Dedifferentiated amniotic fluid mesenchymal stem cell (primary cell): ENCODE data around the gene CSGALNACT2.

Experiments
- DNase-seq: peaks from one replicate; pipeline ENCODE4 v3.0.0-alpha.2; 2016; ENCODE audit errors: extremely low spot score

The CSGALNACT2 gene

GRCh38 chr10:43112608-43112961 lies 25.7 kb upstream of the CSGALNACT2 start:
- DNase-seq, result no peak

- DNase-seq, result no peak
Measured at GRCh38 chr10:43113201-43114087, 24.8 kb upstream of the CSGALNACT2 start.

- no peak for DNase-seq
Measured at GRCh38 chr10:43114088-43114742, 24.0 kb upstream of the CSGALNACT2 start.

GRCh38 chr10:43114743-43115611 lies 23.3 kb upstream of the CSGALNACT2 start:
- DNase-seq, result no peak

- no peak for DNase-seq
Measured at GRCh38 chr10:43115881-43116595, 22.2 kb upstream of the CSGALNACT2 start.

DNA sequence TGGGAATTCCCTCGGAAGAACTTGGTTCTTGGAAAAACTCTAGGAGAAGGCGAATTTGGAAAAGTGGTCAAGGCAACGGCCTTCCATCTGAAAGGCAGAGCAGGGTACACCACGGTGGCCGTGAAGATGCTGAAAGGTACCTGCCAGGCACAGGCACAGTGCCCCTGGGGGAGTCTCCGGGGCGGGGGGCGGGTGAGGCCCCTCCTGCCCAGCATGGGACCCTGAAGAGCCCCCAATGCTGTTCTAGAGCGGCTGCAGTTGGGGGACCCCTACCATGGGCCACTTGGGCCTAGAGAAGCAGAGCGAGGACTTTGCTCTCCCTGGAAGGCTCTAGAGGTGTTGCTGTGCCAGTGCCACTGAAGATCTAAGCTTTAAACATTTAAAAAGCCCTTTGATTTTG lies 21.6 kb upstream of the CSGALNACT2 start:
- DNase-seq, result no peak

DNA sequence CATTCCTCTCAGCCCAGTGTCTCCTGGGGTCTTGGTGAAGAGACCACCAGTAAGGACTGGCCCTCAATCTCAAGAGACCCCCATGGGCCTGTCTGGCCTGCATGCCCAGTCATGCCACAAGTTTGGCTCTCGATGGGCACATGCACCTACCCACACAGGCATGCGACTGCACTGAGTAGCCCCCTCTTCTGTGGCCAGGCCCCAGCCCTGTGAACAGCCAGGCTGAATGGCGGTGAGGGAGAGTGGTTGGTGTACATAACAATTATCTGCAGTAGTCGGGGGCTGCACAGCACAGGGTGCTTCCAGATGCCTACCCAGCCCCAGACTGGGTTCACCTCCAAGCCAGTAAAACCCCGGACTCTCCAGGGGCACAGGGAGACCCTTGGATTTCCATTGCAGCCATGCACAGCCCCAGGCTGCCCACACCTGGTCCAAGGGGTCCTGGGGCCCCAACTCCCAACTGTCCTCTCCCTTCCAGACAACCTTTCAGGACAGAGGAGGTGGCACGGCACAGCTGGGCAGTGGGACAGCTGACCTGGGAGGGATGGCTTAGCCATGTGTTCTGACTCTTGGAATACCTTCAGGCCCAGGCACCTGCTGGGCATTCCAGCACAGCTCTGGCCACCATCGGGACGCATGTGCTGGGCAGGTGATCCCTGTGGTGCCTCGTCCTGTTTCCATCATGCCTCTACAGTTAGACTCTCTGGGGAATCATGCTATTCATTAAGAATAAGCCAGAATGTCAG lies 21.0 kb upstream of the CSGALNACT2 start:
- DNase-seq, result no peak

GRCh38 chr10:43117777-43118583 lies 20.3 kb upstream of the CSGALNACT2 start:
- DNase-seq, result no peak

- DNase-seq, result no peak
Measured at GRCh38 chr10:43118631-43119415, 19.4 kb upstream of the CSGALNACT2 start.

GRCh38 chr10:43119416-43120115 lies 18.7 kb upstream of the CSGALNACT2 start:
- no peak for DNase-seq

DNA sequence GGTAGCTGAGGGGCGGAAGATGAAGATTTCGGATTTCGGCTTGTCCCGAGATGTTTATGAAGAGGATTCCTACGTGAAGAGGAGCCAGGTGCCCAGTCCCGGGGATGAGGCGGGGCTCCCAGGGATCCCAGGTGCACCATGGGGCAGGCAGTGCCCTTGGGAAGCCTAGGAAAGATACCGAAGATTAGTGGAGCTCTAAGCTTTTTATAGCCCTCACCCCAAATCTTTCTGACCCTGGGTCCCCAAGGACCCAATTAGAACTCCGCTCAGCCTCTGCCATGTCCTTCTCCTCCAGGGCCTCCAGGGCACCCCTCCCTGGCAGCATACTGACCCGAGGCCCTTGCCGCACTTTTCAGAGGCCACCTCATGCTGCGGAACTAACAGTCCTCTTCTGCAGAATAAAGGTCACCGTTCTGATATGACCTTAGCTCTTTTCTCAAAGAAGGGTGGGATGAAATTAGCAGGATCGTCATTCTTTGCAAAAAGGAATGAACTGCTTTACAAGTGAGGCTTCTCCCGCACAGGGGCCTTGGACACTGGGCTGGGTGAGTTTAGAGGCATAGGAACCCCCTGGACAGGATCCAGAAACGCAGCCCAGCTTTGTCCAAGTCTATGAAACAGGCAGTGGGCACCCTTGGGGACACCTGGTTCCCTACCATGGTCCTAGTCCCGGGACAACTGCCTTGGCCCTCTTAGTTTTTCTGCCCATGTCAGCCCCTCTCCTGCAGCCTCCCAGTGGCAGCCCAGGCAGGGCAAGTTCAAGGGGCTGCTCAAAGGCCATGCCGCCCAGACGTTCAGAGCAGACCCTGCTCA lies 17.9 kb upstream of the CSGALNACT2 start:
- DNase-seq, result no peak

DNA sequence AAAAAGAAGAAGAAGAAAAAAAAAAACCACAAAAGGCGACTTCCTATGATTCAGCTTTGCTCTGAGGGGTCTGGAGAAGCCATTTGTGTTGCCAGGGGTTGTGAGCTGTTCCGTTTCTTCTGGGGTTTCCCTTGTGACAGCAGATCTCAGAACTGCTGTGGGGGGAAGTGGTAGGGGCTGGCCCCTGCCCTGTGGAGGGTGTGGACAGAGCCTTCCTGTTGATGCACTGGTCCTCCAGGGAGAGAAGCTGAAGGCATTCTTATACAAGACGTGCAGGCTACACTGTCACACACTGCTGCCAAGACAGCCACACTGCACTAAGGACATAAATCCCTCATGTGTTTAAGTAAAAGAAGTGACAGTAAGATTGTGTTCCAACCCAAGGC lies 17.3 kb upstream of the CSGALNACT2 start:
- no peak for DNase-seq

- DNase-seq, result no peak
Measured at GRCh38 chr10:43121444-43121843, 16.8 kb upstream of the CSGALNACT2 start.

GRCh38 chr10:43122096-43122495 lies 16.1 kb upstream of the CSGALNACT2 start:
- DNase-seq, result no peak

- no peak for DNase-seq
Measured at GRCh38 chr10:43122826-43123225, 15.4 kb upstream of the CSGALNACT2 start.

DNA sequence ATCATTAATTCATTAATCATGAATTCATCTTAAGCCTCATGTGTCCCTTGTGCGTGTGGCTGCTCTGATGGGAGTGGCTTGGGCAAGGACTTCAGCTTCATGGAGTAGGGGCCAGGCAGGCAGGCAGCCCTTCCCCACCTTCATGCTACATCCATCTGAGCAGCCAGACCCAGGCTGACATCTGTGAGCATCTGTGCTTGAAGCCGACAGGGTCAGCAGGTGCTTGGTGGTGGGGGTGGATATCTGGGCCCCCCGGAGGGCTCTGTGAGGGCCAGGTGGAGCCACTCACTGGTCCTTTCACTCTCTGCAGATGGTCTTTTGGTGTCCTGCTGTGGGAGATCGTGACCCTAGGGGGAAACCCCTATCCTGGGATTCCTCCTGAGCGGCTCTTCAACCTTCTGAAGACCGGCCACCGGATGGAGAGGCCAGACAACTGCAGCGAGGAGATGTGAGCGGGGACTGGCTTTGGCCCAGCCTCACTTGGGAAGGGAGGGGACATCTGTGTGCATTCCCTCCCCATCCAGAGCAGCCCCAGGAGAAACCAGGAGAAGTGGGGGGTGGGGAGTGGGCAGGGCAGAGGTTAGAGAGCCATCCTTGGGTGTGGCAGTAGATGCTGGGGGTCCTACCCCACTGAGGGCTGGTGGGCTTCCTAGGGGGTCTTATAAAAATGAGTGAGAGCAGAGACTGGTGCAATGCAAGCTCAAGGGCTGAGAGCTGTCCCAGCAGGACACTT lies 14.7 kb upstream of the CSGALNACT2 start:
- no peak for DNase-seq

GRCh38 chr10:43124094-43124521 lies 14.1 kb upstream of the CSGALNACT2 start:
- DNase-seq, result no peak
